SW 1271 (cell line): ENCODE data around the gene TEC.
"Not testable (repeated sequence)": the region's sequence is repeated elsewhere in the genome, so short reads cannot be mapped to it uniquely, and the experiment has no call there.

Source experiments
- DNase-seq, 2 experiments: peaks; one replicate each; lab custom pipeline; 2025; lab: John Stamatoyannopoulos, UW

The TEC gene

DNA sequence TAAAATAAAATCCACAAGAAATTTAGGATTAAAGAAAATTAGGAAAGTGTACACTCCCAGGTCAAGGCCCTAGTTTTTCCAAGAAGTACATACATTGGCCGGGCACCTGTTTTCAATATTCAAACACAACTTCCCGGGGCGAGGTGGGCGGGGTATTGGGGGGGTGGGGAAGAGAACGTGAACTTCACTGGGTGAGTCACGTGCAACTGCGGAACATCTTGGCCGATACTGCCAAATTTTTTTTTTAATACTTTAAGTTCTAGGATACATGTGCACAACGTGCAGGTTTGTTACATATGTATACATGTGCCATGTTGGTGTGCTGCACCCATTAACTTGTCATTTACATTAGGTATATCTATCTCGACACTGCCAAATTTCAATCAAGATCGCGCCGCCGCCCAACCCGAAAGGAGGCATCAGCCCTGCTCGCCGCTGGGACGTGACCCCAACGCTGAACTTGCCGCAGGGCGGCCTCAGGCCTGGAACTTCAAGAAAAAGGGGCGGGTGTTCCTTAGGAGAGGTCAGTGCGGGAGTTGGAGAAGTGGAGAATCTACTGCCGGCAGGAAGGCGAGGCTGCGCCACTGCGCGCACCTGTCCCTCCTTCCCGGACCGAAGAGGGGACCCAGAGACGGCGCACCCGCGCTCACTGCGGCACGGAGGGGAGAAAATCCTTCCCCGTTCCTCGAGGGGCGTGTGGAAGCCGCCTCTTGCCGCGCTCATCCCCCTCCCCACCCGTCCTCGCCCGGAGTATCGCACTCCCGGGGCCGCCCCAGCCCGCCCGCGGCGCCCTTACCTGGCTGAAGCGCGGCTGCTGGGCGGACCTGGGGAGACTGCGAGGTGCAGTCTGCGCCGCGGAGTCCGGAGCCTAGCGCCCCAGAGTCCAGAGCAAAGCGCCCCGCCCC lies at the start of gene TEC:
TSS of gene TEC (minus strand) at position 883 of the 905 bp plus-strand sequence. CDS start 41,224 bp downstream, outside the sequence.
- DNase-seq, result peak; percentile 37 to 74

DNA sequence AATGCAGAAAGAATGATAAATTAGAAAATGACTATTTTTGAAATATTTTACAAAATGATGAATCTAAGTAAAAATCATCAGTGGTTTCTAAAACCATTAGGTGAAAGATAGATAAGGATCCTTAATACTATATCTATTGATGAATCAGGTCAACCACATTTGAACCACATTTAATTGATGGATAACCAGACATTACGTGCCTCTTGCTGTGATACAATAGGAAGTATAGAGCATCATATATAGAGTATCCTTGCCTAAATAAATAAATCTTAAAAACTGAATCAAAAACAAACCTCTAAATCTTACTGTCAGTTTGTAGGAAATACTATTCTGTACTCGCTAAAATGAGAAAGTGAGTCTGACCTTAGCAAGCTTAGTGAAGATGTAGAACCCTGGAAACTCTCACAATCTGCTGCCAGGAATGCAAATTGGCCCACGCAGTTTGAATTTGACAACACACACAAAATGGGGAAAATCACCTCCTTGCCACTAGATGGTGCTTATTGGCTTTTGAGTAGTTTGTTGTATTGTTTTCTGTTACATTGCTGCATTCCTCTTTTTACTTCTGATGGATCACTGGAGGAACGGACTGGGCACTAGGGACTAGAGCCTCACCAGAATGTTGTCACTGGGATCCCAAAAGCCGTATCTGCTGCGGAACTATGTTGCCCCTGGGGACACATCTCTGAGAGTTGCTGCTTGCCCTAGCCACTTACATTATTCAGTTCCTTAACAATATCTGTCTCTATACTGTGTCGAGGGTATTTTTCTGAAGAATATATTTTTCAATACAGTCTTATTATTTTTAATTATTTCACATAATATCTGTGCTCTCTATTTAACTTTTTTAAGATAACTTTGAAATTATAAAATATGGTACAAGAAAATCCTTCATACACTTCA lies 46.3 kb upstream of the TEC start:
- peak; percentile 20 to 59 for DNase-seq

- not testable (repeated sequence) for DNase-seq
These were observed 45.1 kb upstream of the TEC start for GRCh38 chr4:48314746-48315145.

DNA sequence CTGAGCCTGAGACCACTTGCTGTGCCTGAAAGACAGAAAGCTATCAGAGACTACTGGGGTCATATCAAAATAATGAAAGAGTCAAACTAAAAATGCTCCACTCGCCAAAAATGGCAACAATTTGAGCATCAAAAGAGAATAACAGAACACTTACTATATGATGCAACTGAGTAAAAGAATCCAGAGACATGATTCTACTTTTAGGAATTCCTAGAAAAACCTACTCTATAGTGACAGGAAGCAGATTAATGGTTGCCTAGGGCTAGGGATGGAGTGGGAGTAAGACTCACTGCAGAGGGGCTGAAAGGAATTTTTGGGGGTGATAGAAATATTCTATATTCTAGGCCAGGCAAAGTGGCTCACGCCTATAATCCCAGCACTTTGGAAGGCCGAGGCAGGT lies 42.3 kb upstream of the TEC start:
- no peak for DNase-seq

DNA sequence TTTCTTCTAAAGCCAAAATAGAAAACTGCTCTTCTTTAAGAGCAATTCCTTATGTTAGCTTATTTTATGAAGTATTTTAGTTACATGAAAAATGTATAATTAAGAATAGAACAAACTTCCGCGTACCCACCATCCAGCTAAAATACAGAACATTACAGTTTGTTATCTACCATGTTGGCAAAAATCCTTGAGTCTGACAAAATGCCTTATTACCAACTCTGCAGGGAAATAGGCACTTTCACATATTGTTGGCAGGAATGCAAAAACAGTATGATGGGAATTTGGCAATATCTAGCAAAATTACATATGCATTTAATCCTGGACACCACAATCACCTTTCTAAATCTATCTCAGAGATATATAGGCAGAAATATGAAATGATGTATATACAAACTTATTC lies 39.3 kb upstream of the TEC start:
- no peak for DNase-seq

- DNase-seq, result no peak
These were observed 37.9 kb upstream of the TEC start for GRCh38 chr4:48307528-48307927.

DNA sequence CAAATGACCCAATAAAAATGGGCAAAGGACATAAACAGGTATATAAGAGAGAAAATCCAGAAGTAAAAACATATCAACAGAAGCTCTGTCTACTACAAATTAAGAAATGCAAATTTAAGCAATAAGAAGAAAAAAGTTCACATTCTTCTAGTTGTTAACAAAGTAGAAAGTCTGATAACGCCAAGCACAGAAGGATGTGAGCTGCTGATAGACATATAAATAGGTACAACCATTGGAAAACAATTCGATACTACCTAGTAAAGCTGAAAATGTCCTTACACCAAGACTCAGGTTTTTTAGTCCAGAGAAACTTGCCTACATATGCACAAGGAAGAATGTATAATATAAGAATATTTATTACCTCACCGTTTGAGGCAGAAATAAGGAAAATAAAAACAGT lies 35.9 kb upstream of the TEC start:
- DNase-seq, result no peak

DNA sequence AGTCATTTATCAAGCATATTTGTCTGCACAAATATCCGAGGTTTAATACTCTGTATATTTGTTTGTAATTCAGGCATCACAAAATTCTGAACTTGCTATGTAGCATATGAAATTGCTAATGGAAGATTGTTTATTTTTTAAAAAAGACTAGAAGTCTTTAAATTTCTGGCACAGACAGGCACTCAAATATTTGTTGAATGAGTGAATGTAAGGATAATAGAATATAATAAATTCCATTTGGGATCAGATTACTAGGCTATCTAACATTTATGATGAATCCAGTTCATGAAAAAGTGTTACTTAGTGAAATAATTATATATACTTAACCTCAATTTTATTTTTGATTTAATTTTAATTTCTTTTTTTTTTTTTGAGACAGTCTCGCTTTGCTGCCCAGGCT lies 30.4 kb upstream of the TEC start:
- DNase-seq, result no peak

DNA sequence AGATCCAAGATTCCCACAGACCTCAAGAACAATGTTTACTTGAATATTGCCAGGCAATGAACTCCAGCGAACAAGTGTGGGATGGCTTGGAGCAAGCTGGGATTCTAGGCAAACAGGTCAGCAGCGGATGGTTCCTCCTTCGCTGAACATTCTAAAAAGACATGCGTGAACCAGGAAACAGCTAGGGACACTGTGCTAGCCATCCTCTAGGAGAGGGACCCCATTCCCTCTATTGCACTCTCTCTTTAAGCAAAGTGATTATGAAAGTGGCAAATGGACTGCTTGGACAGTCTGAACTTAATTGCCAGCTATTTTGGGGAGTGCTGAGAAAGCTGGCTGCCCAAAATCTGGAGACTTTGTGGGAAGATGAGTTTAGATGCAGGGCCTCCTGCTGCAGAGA lies 29.9 kb upstream of the TEC start:
- no peak for DNase-seq

DNA sequence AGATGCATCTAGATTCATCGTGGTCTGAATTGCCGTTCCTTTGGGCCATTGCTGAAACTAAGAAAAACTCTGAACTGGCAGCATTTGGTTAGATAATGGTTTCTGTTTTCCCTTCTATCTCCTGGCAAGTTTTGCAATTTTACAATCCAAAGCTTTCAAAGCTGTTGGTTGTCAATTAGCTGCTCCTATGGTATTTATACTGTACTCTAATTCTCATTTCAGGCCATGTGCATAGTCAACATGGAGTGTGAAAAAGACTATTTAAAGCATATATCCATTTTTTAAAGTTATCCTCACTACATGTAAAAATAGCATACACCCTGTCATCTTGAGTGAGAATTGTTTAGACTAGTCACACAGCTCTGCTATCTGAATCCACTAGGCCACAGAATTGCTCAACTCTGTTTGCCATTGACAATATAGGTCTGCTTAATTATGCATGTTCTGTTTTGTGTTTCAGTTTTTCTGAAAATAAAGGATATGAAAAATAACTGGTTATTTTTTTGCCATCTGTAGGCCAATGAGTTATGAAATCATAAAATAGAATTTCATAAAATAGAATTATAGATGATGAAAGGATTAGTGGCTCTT lies 27.7 kb upstream of the TEC start:
- no peak for DNase-seq

DNA sequence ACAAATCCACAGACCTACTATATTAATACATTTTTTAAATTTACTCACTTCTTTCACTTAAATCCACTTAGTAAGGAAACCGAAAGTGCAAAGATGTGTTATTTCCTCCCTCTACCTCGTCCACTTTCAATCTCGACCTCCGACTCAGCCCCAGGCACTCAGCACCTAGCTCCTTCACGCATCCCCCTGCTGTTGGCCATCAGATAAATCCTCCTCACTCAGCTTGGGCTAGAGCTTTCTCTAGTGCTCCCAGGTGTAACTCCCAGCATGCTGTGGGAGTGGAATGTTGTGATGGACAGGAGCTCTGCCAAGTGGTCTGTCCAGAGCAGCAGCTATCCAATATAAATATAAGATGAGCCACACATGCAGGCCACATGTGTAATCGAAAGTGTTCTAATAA lies 26.7 kb upstream of the TEC start:
- no peak for DNase-seq

DNA sequence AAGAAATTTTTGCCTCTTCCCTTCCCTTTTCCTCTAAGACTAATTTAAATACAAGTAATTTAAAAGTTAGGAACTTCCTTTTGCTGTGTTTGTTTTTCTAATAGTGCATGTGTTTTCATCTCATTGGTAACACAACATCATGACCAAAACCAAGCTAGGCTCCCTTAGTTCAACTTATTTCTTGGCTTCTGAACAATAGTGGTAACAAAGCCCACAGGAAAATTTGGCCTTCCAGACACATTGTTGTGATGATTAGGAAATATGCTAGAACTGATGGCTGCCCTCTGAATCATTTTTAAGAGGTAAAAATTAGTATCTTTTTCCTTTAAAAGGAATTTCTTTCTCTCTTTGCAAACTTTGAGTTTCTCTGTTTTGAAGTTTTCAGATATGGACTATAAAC lies 25.5 kb upstream of the TEC start:
- no peak for DNase-seq

DNA sequence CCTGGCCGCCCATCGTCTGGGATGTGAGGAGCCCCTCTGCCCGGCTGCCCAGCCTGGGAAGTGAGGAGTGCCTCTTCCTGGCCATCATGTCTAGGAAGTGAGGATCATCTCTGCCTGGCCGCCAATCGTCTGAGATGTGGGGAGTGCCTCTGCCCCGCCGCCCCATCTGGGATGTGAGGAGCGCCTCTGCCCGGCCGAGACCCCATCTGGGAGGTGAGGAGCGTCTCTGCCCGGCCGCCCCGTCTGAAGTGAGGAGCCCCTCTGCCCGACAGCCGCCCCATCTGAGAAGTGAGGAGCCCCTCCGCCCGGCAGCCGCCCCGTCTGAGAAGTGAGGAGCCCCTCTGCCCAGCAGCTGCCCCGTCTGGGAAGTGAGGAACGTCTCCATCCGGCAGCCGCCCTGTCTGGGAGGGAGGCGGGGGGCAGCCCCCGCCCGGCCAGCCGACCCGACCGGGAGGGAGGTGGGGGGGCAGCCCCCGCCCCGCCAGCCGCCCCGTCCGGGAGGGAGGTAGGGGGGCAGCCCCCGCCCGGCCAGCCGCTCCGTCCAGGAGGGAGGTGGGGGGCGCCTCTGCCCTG lies 22.7 kb upstream of the TEC start:
- not testable (repeated sequence) for DNase-seq

- DNase-seq, result peak in 1 of 2 experiments; percentile 46
These were observed 20.6 kb upstream of the TEC start for GRCh38 chr4:48290146-48290772.

DNA sequence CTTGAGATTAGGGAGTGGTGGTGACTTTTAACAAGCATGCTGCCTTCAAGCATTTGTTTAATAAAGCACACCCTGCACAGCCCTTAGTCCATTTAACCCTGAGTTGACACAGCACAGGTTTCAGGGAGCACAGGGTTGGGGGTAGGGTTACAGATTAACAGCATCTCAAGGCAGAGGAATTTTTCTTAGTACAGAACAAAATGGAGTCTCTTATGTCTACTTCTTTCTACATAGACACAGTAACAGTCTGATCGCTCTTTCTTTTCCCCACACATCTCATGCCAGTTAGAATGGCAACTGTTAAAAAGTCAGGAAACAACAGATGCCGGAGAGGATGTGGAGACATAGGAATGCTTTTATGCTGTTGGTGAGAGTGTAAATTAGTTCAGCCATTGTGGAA lies 16.4 kb upstream of the TEC start:
- DNase-seq, result not testable (repeated sequence)

DNA sequence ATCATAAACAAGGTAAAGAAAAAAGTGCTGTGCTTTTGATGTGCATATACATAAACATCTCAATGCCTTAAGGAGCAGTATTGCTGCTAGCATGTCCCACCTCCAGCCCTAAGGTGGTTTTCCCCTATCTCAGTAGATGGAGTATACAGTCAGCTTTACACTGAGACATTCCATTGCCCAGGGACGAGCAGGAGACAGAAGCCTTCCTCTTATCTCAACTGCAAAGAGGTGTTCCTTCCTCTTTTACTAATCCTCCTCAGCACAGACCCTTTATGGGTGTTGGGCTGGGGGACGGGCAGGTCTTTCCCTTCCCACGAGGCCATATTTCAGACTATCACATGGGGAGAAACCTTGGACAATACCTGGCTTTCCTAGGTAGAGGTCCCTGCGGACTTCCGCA lies 16.0 kb upstream of the TEC start:
- not testable (repeated sequence) for DNase-seq

- DNase-seq, result no peak
These were observed 6.0 kb upstream of the TEC start for GRCh38 chr4:48275686-48276085.

DNA sequence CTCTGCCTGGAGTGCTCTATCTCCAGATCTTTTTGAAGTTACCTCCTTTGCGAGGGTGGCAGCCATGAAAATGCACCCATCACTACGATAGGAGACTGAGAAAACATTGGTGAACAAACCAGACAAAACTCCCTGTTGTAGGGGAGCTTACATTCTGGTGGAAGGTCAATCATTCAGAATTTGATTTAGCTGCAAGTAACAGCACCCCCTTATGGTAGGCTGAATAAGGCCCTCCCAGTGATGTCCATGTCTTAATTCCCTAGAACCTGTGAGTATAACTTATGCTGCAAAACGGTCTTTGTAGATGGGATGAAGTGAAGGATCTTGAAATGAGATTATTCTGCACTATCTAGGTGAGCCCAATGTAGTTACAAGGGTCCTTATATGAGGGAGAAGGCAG lies 5.6 kb upstream of the TEC start:
- peak in 1 of 2 experiments; percentile 26 for DNase-seq

DNA sequence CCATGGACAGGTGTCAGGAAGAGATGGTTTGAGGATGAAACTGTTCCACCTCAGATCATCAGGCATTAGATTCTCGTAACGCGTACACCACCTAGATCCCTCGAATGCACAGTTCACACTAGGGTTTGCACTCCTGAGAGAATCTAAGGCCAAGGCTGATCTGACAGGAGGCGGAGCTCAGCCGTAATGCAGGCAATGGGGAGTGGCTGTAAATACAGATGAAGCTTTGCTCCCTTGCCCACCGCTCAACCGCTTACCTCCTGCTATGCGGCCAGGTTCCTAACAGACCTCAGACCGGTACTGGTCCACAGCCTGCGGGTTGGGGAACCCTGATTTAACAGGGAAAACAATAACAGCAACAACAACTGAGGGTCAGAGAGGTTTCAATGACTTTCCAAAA lies 2.0 kb upstream of the TEC start:
- no peak for DNase-seq

- no peak for DNase-seq
These were observed 1.4 kb upstream of the TEC start for GRCh38 chr4:48270951-48271473.

DNA sequence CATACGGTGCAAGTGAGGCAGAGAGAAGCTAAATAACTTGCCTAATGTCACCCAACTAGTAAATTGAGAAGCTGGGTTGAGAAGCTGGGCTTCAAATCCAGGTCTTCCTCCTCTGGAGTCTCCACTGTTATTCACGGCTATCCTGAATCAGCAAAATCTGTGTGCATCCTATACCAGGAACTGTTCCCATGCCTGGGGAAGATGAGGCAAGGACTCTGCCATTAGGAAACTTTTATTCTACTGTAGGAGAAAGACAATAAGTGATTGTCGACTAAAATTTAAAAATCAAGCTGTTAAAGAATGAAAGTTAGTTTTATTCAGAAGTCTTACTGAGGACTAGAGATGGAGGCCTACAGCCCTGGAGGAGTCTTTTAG lies 872 bp upstream of the TEC start:
- DNase-seq, result no peak
